Peyer's patch (tissue), 4 donors: Measurements from ENCODE around the gene EYA4.

ENCODE experiments used
- CTCF ChIP-seq, 6 experiments: fragments of 450-650 bp in 4 of 6; fragments of 200-600 bp in 2 of 6; sonication (generic) in 1 of 6; IDR thresholded peaks; one replicate each; pipeline ENCODE4 v1.5.1; 2017 to 2019; ENCODE audit warnings: antibody characterized with exemption in 6 of 6, mild to moderate bottlenecking in 3 of 6, moderate library complexity in 1 of 6
- POLR2A ChIP-seq, 2 donors: fragments of 450-650 bp; IDR thresholded peaks; one replicate each; pipeline ENCODE4 v1.5.1; 2017; ENCODE audit warnings: antibody characterized with exemption in 2 of 2, mild to moderate bottlenecking in 2 of 2, moderate library complexity in 2 of 2

DNA sequence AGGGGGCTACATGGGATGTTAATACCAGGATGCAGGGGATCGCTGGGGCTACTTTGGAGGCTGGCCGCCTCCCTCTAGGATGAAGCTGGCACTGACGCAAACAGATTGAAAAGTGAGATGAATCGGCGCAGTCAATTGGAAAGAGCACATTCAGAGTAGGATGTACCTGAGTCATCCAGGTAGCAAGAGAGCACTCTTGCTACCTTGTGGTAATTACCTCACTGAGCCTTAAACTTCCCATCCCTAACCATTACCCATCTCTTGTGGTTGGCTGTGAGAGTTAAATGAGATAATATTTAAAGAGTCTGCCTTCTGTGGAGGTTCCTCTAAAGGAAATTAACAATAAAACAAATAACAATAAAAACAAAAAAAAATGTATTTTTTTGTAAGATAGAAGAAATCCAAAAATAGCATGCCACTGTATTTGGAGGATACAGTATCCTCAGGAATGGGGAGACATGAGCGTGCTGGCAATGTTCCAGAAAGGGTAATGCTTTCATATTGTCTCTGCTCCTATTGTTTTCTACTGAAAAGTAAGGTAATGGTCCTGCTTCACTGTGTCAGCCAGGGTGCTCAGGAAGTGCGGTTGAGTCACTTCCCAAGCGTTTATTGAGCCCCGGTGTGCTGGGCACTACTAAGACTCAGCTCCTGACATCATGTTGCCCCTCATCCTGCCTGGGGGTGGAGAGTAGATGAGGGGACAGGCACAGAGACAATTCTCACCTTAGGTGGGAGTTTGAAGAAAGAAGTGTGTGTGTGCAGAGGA is 301.1 kb downstream of the EYA4 start:
- TF ChIP-seq CTCF (IDR thresholded peaks at IDR 0.05): no peak
- TF ChIP-seq POLR2A (IDR thresholded peaks at IDR 0.05): no peak
